OCI-LY3 (cell line): ENCODE results near the gene SLC25A47.
A peak's percentile ranks its signal among the peaks of the same experiment; 100 is the strongest.

Experiments used
- H2AFZ ChIP-seq: fragments of 200-600, 300-600 bp; shearing (Covaris generic); 2 replicates; pipeline ENCODE4 v1.6.0; 2014; ENCODE audit warnings: antibody characterized with exemption, low read depth, low read length
- H3K27ac ChIP-seq: fragments of 200-600, 300-600 bp; sonication (generic); 2 replicates; pipeline ENCODE4 v1.5.1; 2014; ENCODE audit warnings: mild to moderate bottlenecking, low read length, moderate library complexity, mixed read lengths
- H3K27me3 ChIP-seq: fragments of 200-600, 300-600 bp; sonication (generic); 2 replicates; pipeline ENCODE4 v1.6.1; 2014; ENCODE audit warnings: low read depth, low read length, mixed read lengths
- H3K36me3 ChIP-seq: fragments of 200-600, 300-600 bp; sonication (generic); replicated peaks from 2 replicates; pipeline ENCODE3; 2014; ENCODE audit warnings: low read depth, low read length, mixed read lengths
- H3K4me1 ChIP-seq: fragments of 300-600, 200-600 bp; sonication (generic); 2 replicates; pipeline ENCODE4 v1.6.1; 2014; ENCODE audit warnings: low read length, mixed read lengths
- H3K4me2 ChIP-seq: fragments of 200-600, 300-600 bp; sonication (generic); 2 replicates; pipeline ENCODE4 v1.6.1; 2014; ENCODE audit warnings: low read length, mixed read lengths
- H3K4me3 ChIP-seq: fragments of 300-600, 200-600 bp; sonication (generic); 2 replicates; pipeline ENCODE4 v1.5.1; 2014; ENCODE audit warnings: antibody characterized with exemption, mild to moderate bottlenecking, low read length, moderate library complexity
- H3K79me2 ChIP-seq: fragments of 300-600, 200-600 bp; shearing (Covaris generic); 2 replicates; pipeline ENCODE4 v1.6.1; 2014; ENCODE audit warnings: mild to moderate bottlenecking, low read length, mixed read lengths
- H3K9ac ChIP-seq: fragments of 300-600, 200-600 bp; shearing (Covaris generic); 2 replicates; pipeline ENCODE4 v1.6.0; 2014; ENCODE audit warnings: mild to moderate bottlenecking, low read length, moderate library complexity
- H3K9me3 ChIP-seq: fragments of 200-600, 300-600 bp; shearing (Covaris generic); 2 replicates; pipeline ENCODE4 v1.6.1; 2014; ENCODE audit warnings: low read length, mixed read lengths; ENCODE audit not compliant: insufficient read depth
- H4K20me1 ChIP-seq: fragments of 200-600, 300-600 bp; sonication (generic); 2 replicates; pipeline ENCODE4 v1.6.1; 2016; ENCODE audit warnings: low read length, mixed read lengths; ENCODE audit not compliant: insufficient read depth
- EZH2phosphoT487 ChIP-seq: fragments of 200-600 bp; shearing (Covaris generic); IDR thresholded peaks from 2 replicates; pipeline ENCODE4 v1.6.1; 2018; ENCODE audit warnings: antibody characterized with exemption, mixed run types, low read depth
- TF ChIP-seq, protein P1 (sequence below): fragments of 200-600, 300-600 bp; sonication (generic); IDR thresholded peaks from 2 replicates; pipeline ENCODE4 v1.5.1; 2014; ENCODE audit warnings: antibody characterized with exemption, low read length, low read depth

Gene SLC25A47

DNA sequence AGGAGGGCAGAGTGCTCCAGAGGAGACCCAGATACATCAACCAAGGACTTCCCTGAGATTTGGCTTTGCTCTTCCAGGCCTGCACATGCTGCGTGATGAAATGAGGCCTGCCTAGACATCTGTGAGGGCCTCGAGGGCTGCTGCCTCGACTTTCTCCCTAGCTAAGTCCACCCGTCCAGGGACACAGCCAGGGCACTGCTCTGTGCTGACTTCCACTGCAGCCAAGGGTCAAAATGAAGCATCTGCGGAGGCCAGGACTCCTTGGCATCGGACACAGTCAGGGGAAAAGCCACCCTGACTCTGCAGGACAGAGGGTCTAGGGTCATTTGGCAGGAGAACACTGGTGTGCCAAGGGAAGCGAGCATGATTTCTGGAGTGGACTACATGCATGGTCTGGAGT, 10.7 kb downstream of the SLC25A47 start:
- no peaks in the 10 kb centered on the region for H3K27me3 ChIP-seq
- no peak overlapping the region for H3K4me3 ChIP-seq
- peaks cover 13% of the 10 kb centered on the region for H3K36me3 ChIP-seq
- no peak overlapping the region for H3K9ac ChIP-seq
- no peak overlapping the region for H3K27ac ChIP-seq
- H2AFZ ChIP-seq, result no peak overlapping the region
- peaks cover 13% of the 10 kb centered on the region for H3K4me1 ChIP-seq
- no peaks in the 10 kb centered on the region for H3K79me2 ChIP-seq
- H3K9me3 ChIP-seq, result no peaks in the 10 kb centered on the region
- no peak for TF ChIP-seq EZH2phosphoT487
- TF ChIP-seq, protein P1, sequence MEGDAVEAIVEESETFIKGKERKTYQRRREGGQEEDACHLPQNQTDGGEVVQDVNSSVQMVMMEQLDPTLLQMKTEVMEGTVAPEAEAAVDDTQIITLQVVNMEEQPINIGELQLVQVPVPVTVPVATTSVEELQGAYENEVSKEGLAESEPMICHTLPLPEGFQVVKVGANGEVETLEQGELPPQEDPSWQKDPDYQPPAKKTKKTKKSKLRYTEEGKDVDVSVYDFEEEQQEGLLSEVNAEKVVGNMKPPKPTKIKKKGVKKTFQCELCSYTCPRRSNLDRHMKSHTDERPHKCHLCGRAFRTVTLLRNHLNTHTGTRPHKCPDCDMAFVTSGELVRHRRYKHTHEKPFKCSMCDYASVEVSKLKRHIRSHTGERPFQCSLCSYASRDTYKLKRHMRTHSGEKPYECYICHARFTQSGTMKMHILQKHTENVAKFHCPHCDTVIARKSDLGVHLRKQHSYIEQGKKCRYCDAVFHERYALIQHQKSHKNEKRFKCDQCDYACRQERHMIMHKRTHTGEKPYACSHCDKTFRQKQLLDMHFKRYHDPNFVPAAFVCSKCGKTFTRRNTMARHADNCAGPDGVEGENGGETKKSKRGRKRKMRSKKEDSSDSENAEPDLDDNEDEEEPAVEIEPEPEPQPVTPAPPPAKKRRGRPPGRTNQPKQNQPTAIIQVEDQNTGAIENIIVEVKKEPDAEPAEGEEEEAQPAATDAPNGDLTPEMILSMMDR, result no peak
- no peak overlapping the region for H3K4me2 ChIP-seq
- H4K20me1 ChIP-seq, result no peaks in the 10 kb centered on the region

DNA sequence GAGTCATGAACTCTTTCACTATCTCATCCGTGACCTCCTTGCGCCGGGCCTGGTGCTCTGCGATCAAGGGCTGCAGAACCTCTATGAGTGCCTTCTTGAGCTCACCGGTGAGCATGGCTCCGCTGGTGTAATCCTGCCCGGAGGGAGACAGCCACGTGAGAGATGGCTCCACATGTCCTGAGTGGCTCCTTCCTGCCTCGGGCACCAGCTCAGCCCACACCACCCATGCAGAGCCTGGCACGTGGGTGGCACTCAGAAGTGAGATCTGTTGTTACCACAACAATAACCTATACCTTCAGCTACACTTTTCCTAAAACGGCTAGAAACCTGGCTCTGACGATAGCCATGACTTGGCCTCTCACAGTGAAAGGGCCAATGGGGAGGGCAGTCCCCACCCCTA, 11.8 kb downstream of the SLC25A47 start:
- TF ChIP-seq EZH2phosphoT487, result no peak
- peaks cover 17% of the 10 kb centered on the region for H3K36me3 ChIP-seq
- no peaks in the 10 kb centered on the region for H4K20me1 ChIP-seq
- H3K9me3 ChIP-seq, result no peaks in the 10 kb centered on the region
- no peak overlapping the region for H3K27ac ChIP-seq
- H3K4me2 ChIP-seq, result no peak overlapping the region
- H3K27me3 ChIP-seq, result no peaks in the 10 kb centered on the region
- no peaks in the 10 kb centered on the region for H3K79me2 ChIP-seq
- H3K9ac ChIP-seq, result no peak overlapping the region
- no peak overlapping the region for H3K4me3 ChIP-seq
- no peak overlapping the region for H2AFZ ChIP-seq
- peaks cover 13% of the 10 kb centered on the region for H3K4me1 ChIP-seq

DNA sequence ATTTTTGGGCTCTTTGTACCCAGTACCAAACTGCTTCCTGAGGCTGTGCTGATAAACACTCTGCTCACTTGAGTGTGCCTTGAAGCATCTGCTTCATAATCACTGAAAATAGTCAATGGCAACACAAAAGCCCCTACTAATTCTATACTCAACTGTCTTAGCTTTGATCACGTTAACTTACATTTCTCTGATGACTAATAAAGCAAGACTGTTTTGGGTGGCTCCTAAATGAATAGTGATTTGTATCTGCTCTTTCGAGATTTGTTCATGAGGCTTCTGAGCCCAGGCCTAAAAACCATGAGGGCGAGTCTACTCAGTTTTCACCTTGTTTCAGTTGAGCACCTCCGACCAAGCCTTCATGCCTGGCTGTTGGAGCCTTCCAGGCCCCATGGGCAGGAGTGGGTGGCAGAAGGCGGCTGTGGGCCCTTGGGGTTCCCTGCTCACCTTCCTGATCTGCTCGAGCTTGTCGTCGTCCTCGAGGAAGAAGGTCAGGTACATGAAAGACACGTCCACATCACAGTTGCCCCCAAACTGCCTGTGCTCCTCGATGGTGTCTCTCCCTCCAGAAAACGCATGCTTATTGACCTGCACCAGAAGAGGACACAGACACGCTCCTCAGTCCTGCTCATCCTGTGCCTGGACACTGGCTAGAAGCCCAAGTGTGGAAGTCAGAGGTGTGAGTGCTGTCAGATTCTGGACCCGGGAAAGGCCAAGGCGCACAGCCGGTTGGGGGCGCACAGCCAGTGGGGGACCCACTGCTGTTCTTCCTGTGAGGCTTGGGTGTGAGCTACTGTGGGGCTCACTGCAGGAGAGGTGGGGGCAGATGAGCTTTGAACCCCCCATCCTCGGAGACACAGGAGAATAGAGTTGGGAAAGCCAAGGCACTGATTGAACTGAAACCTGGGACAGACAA, 13.7 kb downstream of the SLC25A47 start:
- peaks cover 17% of the 10 kb centered on the region for H3K36me3 ChIP-seq
- peak overlapping the region; percentile 26; the same call in 1 of the 2 replicates for H3K9ac ChIP-seq
- TF ChIP-seq, protein P1, result no peak
- no peak for TF ChIP-seq EZH2phosphoT487
- peak overlapping the region; percentile 32; the same call in 1 of the 2 replicates for H3K4me2 ChIP-seq
- H4K20me1 ChIP-seq, result no peaks in the 10 kb centered on the region
- H3K4me1 ChIP-seq, result peaks cover 29% of the 10 kb centered on the region
- no peaks in the 10 kb centered on the region for H3K27me3 ChIP-seq
- H3K79me2 ChIP-seq, result no peaks in the 10 kb centered on the region
- H3K9me3 ChIP-seq, result no peaks in the 10 kb centered on the region
- no peak overlapping the region for H3K4me3 ChIP-seq
- no peak overlapping the region for H2AFZ ChIP-seq
- peak overlapping the region; percentile 84 for H3K27ac ChIP-seq

DNA sequence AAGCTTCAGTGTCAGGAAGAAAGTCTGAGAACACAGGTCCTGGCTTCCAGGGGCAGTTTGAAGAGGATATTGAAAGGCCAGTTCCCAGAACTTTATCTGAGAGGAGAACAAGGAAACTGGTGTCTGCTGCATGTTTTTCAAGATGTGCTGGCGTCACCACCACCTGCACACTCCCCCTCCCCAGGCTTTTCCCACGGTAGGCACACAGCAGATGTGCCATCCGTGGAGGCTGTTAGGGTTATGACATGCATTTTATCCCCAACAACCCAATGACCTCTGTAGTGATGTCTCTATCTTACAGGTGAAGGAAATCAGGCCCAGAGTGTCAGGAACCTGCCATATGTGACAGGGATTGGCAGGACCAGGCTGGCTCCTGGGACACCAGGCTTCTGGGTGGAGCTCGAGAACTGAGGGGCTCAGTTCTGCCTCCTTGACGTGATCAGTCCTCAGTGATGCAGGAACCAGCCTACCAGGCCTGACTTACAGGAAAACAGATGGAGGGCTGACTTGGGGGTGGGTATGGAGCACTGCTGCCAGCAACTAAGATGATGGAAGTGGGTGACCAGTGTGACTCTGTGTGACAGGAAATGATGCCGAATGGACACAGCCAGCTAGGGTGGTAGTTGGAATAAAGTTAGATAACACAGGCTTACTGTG, 16.8 kb downstream of the SLC25A47 start:
- Histone ChIP-seq H2AFZ (no peak overlapping the region), H3K27me3 (no peaks in the 10 kb centered on the region), H3K9ac (no peak overlapping the region), H3K79me2 (no peaks in the 10 kb centered on the region), H3K9me3 (no peaks in the 10 kb centered on the region), H3K36me3 (peaks cover 21% of the 10 kb centered on the region), H3K4me1 (peaks cover 34% of the 10 kb centered on the region), H4K20me1 (no peaks in the 10 kb centered on the region), H3K27ac (no peak overlapping the region), H3K4me2 (no peak overlapping the region), H3K4me3 (no peak overlapping the region)
- no peak for TF ChIP-seq EZH2phosphoT487

DNA sequence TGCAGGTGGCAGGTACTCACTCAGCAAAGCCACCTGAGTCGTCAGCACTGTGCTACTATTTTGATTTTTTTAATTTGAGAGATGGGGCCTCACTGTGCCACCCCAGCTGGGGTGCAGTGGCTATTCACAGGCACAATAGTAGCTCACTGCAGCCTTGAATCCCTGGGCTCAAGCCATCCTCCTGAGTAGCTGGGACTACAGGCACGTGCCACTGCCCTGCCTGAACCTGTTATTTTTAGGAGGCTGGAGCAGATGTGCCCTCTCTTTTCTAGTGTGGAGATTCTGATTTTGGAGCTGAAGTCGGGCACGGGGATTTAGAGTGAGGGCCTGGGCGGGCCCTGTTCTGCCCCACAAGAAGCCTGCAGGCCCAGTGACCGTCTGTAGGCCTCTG, 17.3 kb downstream of the SLC25A47 start:
- Histone ChIP-seq H3K4me2 (no peak overlapping the region), H3K4me3 (no peak overlapping the region), H3K9ac (no peak overlapping the region), H3K36me3 (peaks cover 20% of the 10 kb centered on the region), H4K20me1 (no peaks in the 10 kb centered on the region), H3K4me1 (peaks cover 34% of the 10 kb centered on the region), H3K9me3 (no peaks in the 10 kb centered on the region), H3K27ac (peak overlapping the region; percentile 94), H3K79me2 (no peaks in the 10 kb centered on the region), H2AFZ (no peak overlapping the region), H3K27me3 (no peaks in the 10 kb centered on the region)
- TF ChIP-seq, protein P1, result no peak
- TF ChIP-seq EZH2phosphoT487, result no peak
